SK-N-MC (cell line): ENCODE measurements around the gene PTGDR2.

Experiments used
- EZH2 ChIP-seq: fragments of 200-600 bp; sonication (generic); IDR thresholded peaks from one replicate; pipeline ENCODE4 v1.6.1; 2017; ENCODE audit warnings: antibody characterized with exemption
- POLR2AphosphoS5 ChIP-seq: IDR thresholded peaks from 2 replicates; pipeline ENCODE4 v1.6.1; 2012; ENCODE audit warnings: mild to moderate bottlenecking, low read depth, low read length, borderline replicate concordance

DNA sequence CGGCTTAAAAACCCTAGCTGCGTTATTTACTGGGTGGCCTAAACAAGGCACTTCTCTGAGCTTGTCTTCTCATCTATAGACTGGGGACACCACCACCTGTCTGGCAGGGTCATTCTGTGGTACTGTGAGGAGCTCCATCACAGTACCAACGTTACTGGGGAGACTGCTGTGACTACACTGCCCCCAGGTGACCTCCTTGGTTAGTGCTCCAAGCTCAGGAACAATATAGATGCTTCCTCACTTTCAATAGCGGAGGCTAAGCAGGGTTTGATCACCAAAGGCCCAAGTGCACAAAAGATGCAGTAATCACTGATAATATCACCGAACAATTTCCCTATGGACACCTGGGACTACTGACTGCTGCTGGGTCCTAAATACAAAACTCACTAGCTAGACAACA, 31.8 kb upstream of the PTGDR2 start:
- TF ChIP-seq EZH2, result no peak
- no peak for TF ChIP-seq POLR2AphosphoS5
